ENCODE measurements around the gene YPEL5. TPM values are rescaled to one million over a fixed set of nuclear protein-coding genes. Genes with fewer than 3 reads are reported as not detected.
A peak's percentile ranks its signal among the peaks of the same experiment; 100 is the strongest.

Gene YPEL5
- total and polyA plus RNA-seq, 2 donors: 87.7 to 106 TPM

DNA sequence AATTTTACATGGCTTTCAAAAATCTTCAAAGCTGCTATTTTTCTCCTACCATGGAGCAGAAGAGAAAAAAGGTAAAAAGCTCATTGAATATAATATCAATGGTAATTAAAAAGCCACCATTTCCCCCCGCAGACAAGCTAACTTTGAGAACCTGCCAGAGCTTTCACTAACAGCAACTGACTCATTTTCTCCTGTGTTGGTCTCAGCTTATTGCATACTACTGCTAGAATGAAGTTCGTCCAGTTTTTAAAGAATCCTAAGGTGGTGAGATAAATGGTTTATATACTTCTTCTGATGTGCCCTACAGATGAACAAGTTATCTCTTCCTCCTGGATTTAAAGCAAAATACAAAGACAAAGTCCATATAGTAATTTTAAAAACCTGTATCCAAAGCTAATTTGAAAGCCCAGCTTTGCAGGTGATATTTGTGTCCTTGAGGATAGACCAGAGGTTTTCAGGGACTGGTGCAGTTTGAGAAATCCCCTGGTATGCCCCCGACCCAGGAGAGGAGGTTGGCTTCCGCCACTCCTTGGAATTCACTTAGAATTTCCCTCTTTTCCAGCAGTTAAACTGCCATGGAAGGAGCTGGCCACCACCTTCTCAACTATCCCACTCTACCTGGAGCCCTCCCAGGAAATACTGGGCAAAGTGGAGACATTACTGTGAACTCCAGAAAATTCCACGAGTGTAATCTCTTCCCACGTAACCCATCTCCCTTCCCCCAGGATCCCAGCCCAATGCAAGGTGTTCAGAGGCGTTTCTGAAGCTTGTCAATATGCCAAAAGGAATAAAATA is 17.5 kb downstream of the YPEL5 start:
- WGBS: 31% methylated on average over 7 of the region's 7 CpGs
- Histone ChIP-seq H3K4me1 (ENCODE audit: insufficient read depth) (peaks cover 1% of the 10 kb centered on the region), H3K36me3 (ENCODE audit: insufficient read depth) (no peaks in the 10 kb centered on the region), H3K27ac (ENCODE audit: low read depth) (no peak overlapping the region), H3K4me3 (ENCODE audit: low read depth, low read length) (no peak overlapping the region)
- DNase-seq (ENCODE audit: extremely low spot score): no peak

DNA sequence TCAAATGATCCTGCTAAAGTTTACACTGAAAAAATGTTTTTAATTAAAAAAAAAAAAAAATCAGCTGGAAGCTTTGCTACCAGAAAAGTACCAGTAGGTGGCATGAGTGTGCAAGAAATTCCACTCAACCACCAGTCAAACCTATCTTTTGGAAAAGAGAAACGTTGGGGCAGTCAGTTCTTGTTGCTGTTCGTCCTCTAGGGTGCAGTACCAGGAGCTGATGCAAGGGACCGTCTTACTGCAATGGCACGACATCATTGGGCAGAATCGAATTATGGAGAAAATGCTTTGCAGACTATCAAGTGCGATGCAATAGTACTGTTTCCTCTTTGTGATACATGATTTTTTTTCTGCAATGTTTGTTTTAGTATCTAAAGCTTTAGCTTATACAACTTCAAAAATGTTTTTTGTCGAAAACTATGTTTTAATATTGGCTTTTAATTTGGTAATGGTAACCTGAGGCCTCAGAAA is 18.3 kb downstream of the YPEL5 start:
- DNase-seq (ENCODE audit: extremely low spot score): peak; percentile 43
- Histone ChIP-seq H3K36me3 (ENCODE audit: insufficient read depth) (no peaks in the 10 kb centered on the region), H3K4me3 (ENCODE audit: low read depth, low read length) (no peak overlapping the region), H3K4me1 (ENCODE audit: insufficient read depth) (peaks cover 1% of the 10 kb centered on the region), H3K27ac (ENCODE audit: low read depth) (no peak overlapping the region)
- 14% methylated on average over 7 of the region's 7 CpGs for WGBS

DNA sequence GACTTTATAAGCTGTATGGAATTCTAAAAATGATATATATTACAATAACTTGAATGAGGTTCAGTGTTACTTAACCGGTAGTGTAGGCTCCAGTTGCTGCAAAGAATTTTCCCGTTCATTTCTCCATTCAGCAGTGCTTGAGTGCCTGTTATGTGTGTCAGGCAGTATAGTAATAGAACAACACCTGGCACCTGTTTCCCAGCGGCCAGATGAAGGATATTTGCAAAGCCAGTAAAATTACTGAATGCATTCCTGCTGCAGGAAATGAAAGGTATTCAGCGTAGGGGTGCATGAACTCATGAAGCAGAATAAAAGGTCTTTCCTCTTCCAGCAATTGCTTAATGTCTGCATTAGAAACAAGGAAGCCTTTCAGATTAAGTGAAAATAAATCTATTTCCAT is 18.8 kb downstream of the YPEL5 start:
- 72% methylated on average over 4 of the region's 4 CpGs for whole genome bisulfite sequencing
- no peaks in the 10 kb centered on the region for H3K36me3 ChIP-seq (ENCODE audit: insufficient read depth)
- no peak overlapping the region for H3K27ac ChIP-seq (ENCODE audit: low read depth)
- H3K4me1 ChIP-seq (ENCODE audit: insufficient read depth): peaks cover 1% of the 10 kb centered on the region
- DNase-seq (ENCODE audit: extremely low spot score): no peak
- H3K4me3 ChIP-seq (ENCODE audit: low read depth, low read length): no peak overlapping the region

DNA sequence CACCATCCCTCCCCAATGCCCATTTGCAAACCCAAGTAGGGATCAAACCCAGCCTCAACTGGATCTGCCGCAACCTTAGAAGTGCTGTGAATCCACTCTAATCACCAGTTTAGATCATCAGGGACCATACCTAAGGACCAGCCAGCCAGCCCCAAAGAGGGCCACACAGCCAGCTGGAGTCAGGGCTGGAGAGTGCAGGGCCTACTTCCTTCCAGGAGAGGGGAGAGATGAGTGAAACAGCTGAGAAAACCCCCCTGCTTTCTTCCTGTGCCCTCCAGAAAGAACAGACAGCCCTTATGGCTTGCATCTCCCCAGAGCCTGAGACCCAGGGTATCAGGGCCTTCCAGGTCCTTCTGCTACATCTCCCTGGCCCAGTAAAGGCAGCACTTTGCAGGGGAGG is 25.8 kb downstream of the YPEL5 start:
- Histone ChIP-seq H3K27ac (ENCODE audit: low read depth) (no peak overlapping the region), H3K4me1 (ENCODE audit: insufficient read depth) (no peaks in the 10 kb centered on the region), H3K36me3 (ENCODE audit: insufficient read depth) (no peaks in the 10 kb centered on the region), H3K4me3 (ENCODE audit: low read depth, low read length) (no peak overlapping the region)
- 100% methylated on average over 1 of the region's 1 CpG for WGBS
- no peak for DNase-seq (ENCODE audit: extremely low spot score)

DNA sequence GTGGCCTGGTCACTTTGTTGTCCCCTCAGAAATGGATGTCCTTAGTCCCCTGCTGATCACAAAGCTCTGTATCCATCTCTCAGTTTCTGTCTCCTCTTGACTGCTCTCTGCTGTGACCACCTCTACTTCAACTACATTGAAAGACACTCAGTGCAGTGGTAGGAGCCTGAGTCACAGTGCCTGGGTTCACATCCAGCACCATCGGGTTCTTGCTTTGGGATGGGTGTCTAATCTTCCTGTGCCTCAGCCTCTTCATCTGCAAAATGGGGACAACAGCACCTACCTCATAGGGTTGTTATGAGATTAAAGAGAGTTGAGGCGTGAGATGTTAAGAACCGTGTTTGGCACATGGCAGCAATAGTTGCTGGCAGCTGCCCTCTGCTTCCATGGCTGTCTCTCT is 30.6 kb downstream of the YPEL5 start:
- DNase-seq (ENCODE audit: extremely low spot score): no peak
- 95% methylated on average over 3 of the region's 3 CpGs for WGBS
- Histone ChIP-seq H3K4me3 (ENCODE audit: low read depth, low read length) (no peak overlapping the region), H3K36me3 (ENCODE audit: insufficient read depth) (no peaks in the 10 kb centered on the region), H3K27ac (ENCODE audit: low read depth) (no peak overlapping the region), H3K4me1 (ENCODE audit: insufficient read depth) (no peaks in the 10 kb centered on the region)

DNA sequence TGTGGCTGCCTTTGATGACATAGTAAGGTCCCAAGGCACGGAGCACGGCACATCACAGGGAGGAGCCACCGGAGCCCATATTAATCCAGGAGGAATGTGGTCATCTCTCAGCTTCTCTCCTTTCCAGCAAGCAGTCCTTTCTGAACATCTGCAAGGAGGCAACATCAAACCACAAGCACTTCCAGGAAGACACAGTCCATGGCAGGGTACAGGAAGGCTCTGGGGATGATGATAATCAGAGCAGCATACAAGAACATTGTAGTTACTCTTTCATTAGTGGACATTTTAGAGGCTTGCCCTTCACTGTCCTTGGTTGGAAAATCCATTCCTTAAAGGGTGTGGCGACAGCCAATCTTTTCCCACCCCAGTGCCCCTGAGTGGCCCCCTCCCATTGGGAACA is 31.1 kb downstream of the YPEL5 start:
- H3K4me3 ChIP-seq (ENCODE audit: low read depth, low read length): no peak overlapping the region
- no peak overlapping the region for H3K27ac ChIP-seq (ENCODE audit: low read depth)
- H3K4me1 ChIP-seq (ENCODE audit: insufficient read depth): no peaks in the 10 kb centered on the region
- no peaks in the 10 kb centered on the region for H3K36me3 ChIP-seq (ENCODE audit: insufficient read depth)
- no peak for DNase-seq (ENCODE audit: extremely low spot score)
- 87% methylated on average over 4 of the region's 4 CpGs for WGBS

DNA sequence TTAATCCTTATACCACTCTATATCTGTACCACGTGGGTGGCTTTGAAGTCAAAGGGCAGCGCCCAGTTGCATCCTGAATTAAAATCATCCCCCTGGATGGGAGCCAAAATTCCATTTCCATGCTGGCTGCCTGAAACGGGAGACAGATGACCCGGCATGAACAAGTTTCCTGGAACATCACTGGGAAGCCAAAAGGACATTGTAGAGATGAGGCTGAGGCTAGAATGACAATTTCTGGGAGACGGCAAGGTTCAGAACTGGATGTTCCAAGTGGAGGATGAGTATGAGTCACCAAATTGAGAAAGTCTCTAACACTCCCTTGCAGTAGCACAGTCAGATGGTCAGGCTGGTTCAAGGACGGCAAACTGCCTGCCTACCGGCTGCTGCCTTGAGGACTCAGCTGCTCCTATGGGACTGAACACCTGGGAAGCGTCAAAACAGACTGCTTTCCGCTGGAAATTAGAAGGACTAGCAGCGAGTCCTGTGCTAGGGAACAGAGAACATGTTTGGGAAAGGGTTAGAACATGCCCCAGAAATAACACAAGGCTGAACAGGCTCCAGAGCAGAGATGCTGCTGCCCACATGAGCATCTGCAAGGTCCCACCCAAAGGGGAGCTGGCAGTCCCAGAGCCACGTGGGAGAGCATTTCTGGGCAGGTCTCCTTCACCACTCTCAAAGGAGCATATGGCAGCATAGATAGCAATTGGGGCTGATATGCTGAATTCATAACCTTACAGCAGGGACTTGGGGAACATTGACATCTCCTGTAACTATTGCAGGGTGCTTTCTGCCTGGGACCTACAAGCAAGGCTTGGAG is 32.0 kb downstream of the YPEL5 start:
- WGBS: 41% methylated on average over 11 of the region's 11 CpGs
- DNase-seq (ENCODE audit: extremely low spot score): no peak
- Histone ChIP-seq H3K4me3 (ENCODE audit: low read depth, low read length) (no peak overlapping the region), H3K36me3 (ENCODE audit: insufficient read depth) (no peaks in the 10 kb centered on the region), H3K4me1 (ENCODE audit: insufficient read depth) (no peaks in the 10 kb centered on the region), H3K27ac (ENCODE audit: low read depth) (no peak overlapping the region)

DNA sequence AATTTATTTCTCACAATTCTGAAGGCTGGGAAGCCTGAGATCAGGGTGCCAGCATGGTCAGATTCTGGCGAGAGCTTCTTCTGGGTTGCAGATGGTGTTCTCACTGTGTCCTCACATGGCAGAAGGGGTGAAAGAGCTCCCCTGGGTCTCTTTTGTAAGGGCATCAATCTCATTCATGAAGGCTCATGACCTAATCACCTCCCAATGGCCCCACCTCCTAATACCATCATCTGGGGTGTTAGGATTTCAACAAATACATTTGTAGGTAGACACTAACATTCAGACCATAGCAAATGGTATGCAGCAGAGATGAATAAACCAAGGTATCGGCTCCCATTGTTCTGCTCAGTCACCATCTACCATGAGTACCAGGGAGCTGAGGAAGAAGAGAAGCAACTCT is 32.7 kb downstream of the YPEL5 start:
- DNase-seq (ENCODE audit: extremely low spot score): no peak
- WGBS: 97% methylated on average over 2 of the region's 2 CpGs
- H3K27ac ChIP-seq (ENCODE audit: low read depth): no peak overlapping the region
- H3K4me3 ChIP-seq (ENCODE audit: low read depth, low read length): no peak overlapping the region
- H3K4me1 ChIP-seq (ENCODE audit: insufficient read depth): no peaks in the 10 kb centered on the region
- H3K36me3 ChIP-seq (ENCODE audit: insufficient read depth): no peaks in the 10 kb centered on the region

DNA sequence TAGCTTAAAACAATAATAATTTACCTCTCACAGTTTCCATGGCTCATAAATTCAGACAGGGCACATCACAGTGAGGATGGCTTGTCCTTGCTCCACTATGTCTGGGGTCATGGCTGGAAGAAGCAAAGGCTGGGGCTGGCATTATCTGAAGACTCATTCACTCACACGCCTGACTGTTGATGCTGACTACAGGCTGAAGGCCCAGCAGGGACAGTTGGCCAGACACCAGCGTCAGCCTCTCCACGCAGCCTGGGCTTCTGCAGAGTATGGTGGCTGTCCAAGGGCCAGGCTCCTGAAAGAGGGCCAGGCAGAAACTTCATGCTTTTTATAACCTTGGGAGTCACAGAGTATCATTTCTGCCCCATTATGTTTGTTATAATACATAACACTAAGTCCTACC is 33.4 kb downstream of the YPEL5 start:
- DNase-seq (ENCODE audit: extremely low spot score): no peak
- WGBS: 77% methylated on average over 3 of the region's 3 CpGs
- Histone ChIP-seq H3K36me3 (ENCODE audit: insufficient read depth) (no peaks in the 10 kb centered on the region), H3K4me1 (ENCODE audit: insufficient read depth) (no peaks in the 10 kb centered on the region), H3K4me3 (ENCODE audit: low read depth, low read length) (no peak overlapping the region), H3K27ac (ENCODE audit: low read depth) (no peak overlapping the region)

DNA sequence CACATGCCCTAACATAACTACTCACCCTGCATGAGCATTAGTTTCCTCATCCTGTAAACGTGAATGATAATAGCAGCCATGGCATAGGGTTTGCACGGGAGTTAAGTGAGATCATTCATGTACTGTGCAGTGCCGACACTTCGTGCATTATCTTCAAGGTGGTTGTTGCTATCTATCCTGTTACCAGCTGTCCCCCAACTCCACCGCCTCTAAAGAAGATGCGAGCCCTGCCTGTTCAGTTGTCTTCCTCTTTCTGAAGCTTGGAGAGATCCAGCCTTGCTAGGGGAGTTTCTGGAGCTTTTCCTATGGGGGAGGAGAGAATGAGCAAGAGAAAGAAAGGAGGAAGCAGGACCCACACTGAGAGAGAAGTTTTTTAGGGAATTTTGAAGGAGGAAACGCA is 34.4 kb downstream of the YPEL5 start:
- 73% methylated on average over 7 of the region's 7 CpGs for WGBS
- Histone ChIP-seq H3K36me3 (ENCODE audit: insufficient read depth) (no peaks in the 10 kb centered on the region), H3K27ac (ENCODE audit: low read depth) (no peak overlapping the region), H3K4me3 (ENCODE audit: low read depth, low read length) (no peak overlapping the region), H3K4me1 (ENCODE audit: insufficient read depth) (no peaks in the 10 kb centered on the region)
- DNase-seq (ENCODE audit: extremely low spot score): no peak

DNA sequence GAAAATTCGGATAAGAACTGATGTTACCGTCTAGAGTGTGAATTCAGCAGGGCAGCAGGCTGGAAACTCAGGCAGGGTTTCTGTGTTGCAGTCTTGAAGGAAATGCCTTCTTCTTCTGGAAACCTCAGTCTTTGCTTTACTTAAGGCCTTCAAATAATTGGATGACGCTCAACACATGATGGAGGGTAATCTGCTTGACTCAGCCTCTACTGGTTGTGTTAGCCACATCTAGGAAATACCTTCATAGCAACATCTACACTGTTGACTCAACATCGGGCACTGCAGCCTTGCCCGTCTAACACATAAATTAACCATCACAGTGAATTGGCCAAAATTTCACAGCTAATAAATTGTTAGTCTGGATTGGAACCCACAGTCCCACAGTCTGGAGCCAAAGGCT is 37.2 kb downstream of the YPEL5 start:
- Histone ChIP-seq H3K4me1 (ENCODE audit: insufficient read depth) (no peaks in the 10 kb centered on the region), H3K36me3 (ENCODE audit: insufficient read depth) (no peaks in the 10 kb centered on the region), H3K4me3 (ENCODE audit: low read depth, low read length) (no peak overlapping the region), H3K27ac (ENCODE audit: low read depth) (no peak overlapping the region)
- WGBS: 94% methylated on average over 5 of the region's 5 CpGs
- DNase-seq (ENCODE audit: extremely low spot score): no peak

DNA sequence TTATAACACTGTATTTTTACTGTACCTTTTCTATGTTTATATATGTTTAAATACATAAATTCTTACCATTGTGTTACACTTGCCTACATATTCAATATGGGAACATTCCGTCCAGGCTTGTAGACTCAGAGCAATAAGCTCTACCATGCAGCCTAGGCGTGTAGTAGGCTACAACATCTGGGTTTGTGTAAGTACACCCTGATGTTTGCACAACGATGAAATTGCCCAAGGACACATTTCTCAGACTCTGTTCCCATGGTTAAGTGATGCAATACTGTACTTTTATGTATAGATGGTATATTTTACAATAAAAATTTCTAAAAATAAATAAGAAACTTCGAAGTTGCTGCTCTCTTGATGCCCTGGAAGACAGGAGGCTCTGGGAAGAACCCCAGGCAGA is 38.4 kb downstream of the YPEL5 start:
- DNase-seq (ENCODE audit: extremely low spot score): no peak
- 82% methylated on average over 4 of the region's 4 CpGs for WGBS
- Histone ChIP-seq H3K4me1 (ENCODE audit: insufficient read depth) (no peaks in the 10 kb centered on the region), H3K27ac (ENCODE audit: low read depth) (no peak overlapping the region), H3K36me3 (ENCODE audit: insufficient read depth) (no peaks in the 10 kb centered on the region), H3K4me3 (ENCODE audit: low read depth, low read length) (no peak overlapping the region)

DNA sequence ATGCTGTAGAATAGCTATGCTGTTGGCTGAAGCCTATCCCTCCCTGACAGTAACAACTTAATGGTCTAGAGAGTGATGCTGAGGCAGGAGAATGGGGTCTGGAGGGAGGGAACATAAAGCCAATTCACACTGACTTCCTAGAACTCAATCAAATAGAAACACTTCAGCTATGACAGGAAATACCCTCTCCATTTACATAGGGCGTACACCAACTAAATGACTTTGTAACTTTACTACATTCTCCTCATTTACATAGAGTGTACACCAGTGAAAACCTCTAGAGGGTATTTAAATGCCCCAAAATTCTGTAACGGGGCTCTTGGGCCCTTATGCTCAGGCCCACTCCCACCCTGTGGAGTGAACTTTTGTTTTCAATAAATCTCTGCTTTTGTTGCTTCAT is 41.5 kb downstream of the YPEL5 start:
- Histone ChIP-seq H3K36me3 (ENCODE audit: insufficient read depth) (no peaks in the 10 kb centered on the region), H3K4me1 (ENCODE audit: insufficient read depth) (no peaks in the 10 kb centered on the region), H3K27ac (ENCODE audit: low read depth) (no peak overlapping the region), H3K4me3 (ENCODE audit: low read depth, low read length) (no peak overlapping the region)
- DNase-seq (ENCODE audit: extremely low spot score): no peak
- WGBS: 88% methylated on average over 2 of the region's 2 CpGs

DNA sequence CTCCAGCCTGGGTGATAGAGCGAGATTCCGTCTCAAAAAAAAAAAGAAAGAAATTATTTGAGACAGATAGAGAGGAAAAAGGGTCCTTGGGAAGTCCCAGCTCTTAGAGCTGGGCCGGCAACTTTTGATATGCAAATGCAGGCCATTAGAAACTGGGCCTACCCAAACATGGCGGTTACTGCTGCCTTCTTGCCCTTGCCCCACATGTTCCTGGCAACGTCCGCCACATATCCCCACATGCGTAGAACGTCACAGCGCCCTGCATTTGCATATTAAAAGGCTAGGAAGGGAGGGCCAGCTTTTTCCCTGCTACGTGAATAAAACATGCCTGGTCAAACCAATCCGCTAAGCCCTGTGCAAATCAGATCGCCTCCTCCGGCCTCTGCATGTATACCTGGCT is 43.8 kb downstream of the YPEL5 start:
- 92% methylated on average over 13 of the region's 13 CpGs for WGBS

More for the DNA sequence above, 43.8 kb downstream of the YPEL5 start:
- Histone ChIP-seq H3K36me3 (ENCODE audit: insufficient read depth) (no peaks in the 10 kb centered on the region), H3K4me3 (ENCODE audit: low read depth, low read length) (no peak overlapping the region), H3K4me1 (ENCODE audit: insufficient read depth) (no peaks in the 10 kb centered on the region), H3K27ac (ENCODE audit: low read depth) (no peak overlapping the region)
- DNase-seq (ENCODE audit: extremely low spot score): no peak

Data from urinary bladder (tissue), 4 donors.